ENCODE results near the gene CYB5R3. TPM values are rescaled to one million over a fixed set of nuclear protein-coding genes. Genes with fewer than 3 reads are reported as not detected.

The CYB5R3 gene
- polyA plus RNA-seq, 2 of the 4 experiments (the other 2 are of a cell fraction) = 30.8 to 51.8 TPM

DNA sequence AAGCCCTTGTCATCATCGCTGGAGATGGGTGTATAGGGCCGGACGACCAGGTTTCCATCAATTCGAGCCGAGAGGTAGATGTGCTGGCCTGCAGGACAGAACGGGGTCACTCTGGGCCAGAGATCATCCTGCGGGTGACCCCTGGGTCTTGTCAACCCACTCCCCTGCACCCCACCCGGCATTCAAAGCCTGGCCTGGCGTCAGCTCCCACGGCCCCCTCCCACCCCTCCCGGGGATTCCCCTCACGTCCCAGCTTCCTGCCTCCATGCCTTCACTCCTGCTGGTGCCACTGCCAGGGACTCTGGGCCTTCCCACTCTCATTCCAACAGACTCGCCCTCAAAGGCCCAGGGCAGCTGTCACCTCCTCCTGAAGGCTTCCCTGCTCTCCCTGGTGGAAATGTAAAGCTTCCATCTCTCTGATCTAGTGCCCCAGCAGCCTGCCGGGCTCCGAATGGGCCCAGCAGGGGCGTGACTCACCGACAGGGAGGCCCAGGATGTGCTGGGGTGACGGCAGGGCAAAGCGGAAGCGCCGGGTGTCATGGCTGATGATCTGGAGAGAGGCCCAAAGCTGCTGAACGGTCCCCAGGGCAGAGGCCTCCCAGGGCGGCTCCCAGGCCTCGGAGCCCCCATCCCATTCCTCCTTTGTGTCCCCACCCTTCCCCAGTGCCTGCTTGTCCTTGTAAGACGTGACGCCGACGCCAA, 18.1 kb downstream of the CYB5R3 start:
- no peak overlapping the region for H3K4me2 ChIP-seq
- H3K27ac ChIP-seq = no peak overlapping the region
- ChIA-PET CTCF (interaction anchor here (0.8 to 4.3 kb wide), 2 partner anchors 9 to 16 kb away, joined by 4 to 42 read pairs; no protein-coding TSS in a partner anchor), POLR2A (no interaction called here)
- H3K9me3 ChIP-seq = no peaks in the 10 kb centered on the region
- no peak for DNase-seq (ENCODE audit: low read depth in 1 of 2, low spot score in 1 of 2)
- H3K4me3 ChIP-seq = no peak overlapping the region
- 90% methylated on average over 18 of the region's 28 CpGs for WGBS (ENCODE audit: missing lambda C conversion rate)
- TF ChIP-seq NR3C1 (IDR thresholded peaks at IDR 0.05) (no peak), ZFP36 (IDR thresholded peaks at IDR 0.05; ENCODE audit: borderline replicate concordance, partially characterized antibody) (no peak), CHD4 (IDR thresholded peaks at IDR 0.05; ENCODE audit: borderline replicate concordance) (no peak), TP53 (CRISPR knock-in tag; IDR thresholded peaks at IDR 0.05) (no peak), MAX (IDR thresholded peaks at IDR 0.05) (no peak), BCL3 (IDR thresholded peaks at IDR 0.05) (no peak), HEYL (CRISPR knock-in tag; IDR thresholded peaks at IDR 0.05) (no peak), FOSL2 (IDR thresholded peaks at IDR 0.05) (no peak), FOSL2 (CRISPR knock-in tag; IDR thresholded peaks at IDR 0.05) (no peak), KDM1A (IDR thresholded peaks at IDR 0.05; ENCODE audit: low read depth) (no peak), POLR2AphosphoS2 (conservative IDR thresholded peaks at IDR 0.05; ENCODE audit: low read length) (no peak), HOXB13 (CRISPR knock-in tag; IDR thresholded peaks at IDR 0.05; ENCODE audit: low read depth) (no peak), TFCP2L1 (CRISPR knock-in tag; IDR thresholded peaks at IDR 0.05) (no peak), ZNF302 (CRISPR knock-in tag; IDR thresholded peaks at IDR 0.05) (no peak), BHLHE40 (IDR thresholded peaks at IDR 0.05; ENCODE audit: low read depth, low read length) (no peak), HOXA7 (CRISPR knock-in tag; IDR thresholded peaks at IDR 0.05) (no peak), RARB (CRISPR knock-in tag; IDR thresholded peaks at IDR 0.05) (no peak)
- TF ChIP-seq, protein P1, sequence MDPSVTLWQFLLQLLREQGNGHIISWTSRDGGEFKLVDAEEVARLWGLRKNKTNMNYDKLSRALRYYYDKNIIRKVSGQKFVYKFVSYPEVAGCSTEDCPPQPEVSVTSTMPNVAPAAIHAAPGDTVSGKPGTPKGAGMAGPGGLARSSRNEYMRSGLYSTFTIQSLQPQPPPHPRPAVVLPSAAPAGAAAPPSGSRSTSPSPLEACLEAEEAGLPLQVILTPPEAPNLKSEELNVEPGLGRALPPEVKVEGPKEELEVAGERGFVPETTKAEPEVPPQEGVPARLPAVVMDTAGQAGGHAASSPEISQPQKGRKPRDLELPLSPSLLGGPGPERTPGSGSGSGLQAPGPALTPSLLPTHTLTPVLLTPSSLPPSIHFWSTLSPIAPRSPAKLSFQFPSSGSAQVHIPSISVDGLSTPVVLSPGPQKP (IDR thresholded peaks at IDR 0.05; ENCODE audit: low read depth, low read length) = no peak
- TF ChIP-seq, protein P2, sequence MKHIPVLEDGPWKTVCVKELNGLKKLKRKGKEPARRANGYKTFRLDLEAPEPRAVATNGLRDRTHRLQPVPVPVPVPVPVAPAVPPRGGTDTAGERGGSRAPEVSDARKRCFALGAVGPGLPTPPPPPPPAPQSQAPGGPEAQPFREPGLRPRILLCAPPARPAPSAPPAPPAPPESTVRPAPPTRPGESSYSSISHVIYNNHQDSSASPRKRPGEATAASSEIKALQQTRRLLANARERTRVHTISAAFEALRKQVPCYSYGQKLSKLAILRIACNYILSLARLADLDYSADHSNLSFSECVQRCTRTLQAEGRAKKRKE (CRISPR knock-in tag; IDR thresholded peaks at IDR 0.05; ENCODE audit: low read depth) = no peak
- ATAC-seq = no peak
- FAIRE-seq = no peak
- H3K4me1 ChIP-seq = peaks cover 13% of the 10 kb centered on the region

DNA sequence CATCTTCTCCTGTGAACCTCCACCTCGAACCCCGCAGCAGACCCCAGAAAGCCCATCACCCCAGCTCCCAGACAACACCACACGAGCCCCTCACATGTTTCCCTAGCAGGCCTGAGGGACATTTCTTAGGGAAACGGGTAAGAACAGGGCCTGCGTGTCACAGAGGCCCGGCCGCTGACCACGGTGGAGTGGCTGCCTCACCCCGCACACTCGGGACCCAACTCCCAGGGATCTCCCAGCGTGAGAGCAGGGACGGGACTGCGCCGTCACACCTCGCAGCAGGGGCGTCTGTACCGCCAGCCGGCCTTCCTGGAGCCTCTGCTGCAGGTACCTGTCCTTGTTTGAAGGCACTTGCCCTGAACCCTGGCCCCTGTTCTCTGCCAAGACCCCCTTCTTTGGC, 19.0 kb downstream of the CYB5R3 start:
- FAIRE-seq (no peak), ATAC-seq (no peak), DNase-seq (ENCODE audit: low read depth in 1 of 2, low spot score in 1 of 2) (no peak)
- Histone ChIP-seq H3K9me3 (no peaks in the 10 kb centered on the region), H3K4me3 (no peak overlapping the region), H3K27ac (no peak overlapping the region), H3K4me2 (no peak overlapping the region), H3K4me1 (peaks cover 5% of the 10 kb centered on the region)
- 94% methylated on average over 7 of the region's 18 CpGs for WGBS (ENCODE audit: missing lambda C conversion rate)
- ChIA-PET CTCF (interaction anchor here (1.0 kb wide), 1 partner anchor 9 kb away, joined by 7 read pairs; no protein-coding TSS in a partner anchor), POLR2A (no interaction called here)
- no peak for TF ChIP-seq FOXS1 (CRISPR knock-in tag; IDR thresholded peaks at IDR 0.05)
- TF ChIP-seq ZSCAN20 (CRISPR knock-in tag; IDR thresholded peaks at IDR 0.05) = no peak
- no peak for TF ChIP-seq HOXB5 (CRISPR knock-in tag; IDR thresholded peaks at IDR 0.05)
- no peak for TF ChIP-seq PBX3 (IDR thresholded peaks at IDR 0.05)
- no peak for TF ChIP-seq SMC3 (IDR thresholded peaks at IDR 0.05)
- no peak for TF ChIP-seq EHMT2 (IDR thresholded peaks at IDR 0.05; ENCODE audit: low read depth)
- TF ChIP-seq, protein P2 (CRISPR knock-in tag; IDR thresholded peaks at IDR 0.05; ENCODE audit: low read depth) = no peak
- TF ChIP-seq EP300 (IDR thresholded peaks at IDR 0.05) = no peak
- no peak for TF ChIP-seq CBX2 (IDR thresholded peaks at IDR 0.05; ENCODE audit: borderline replicate concordance, low read depth)
- TF ChIP-seq USF2 (IDR thresholded peaks at IDR 0.05) = no peak
- no peak for TF ChIP-seq JUNB (IDR thresholded peaks at IDR 0.05)
- TF ChIP-seq POLR2AphosphoS2 (conservative IDR thresholded peaks at IDR 0.05; ENCODE audit: low read length) = no peak
- TF ChIP-seq CTCF (IDR thresholded peaks at IDR 0.05) = no peak
- no peak for TF ChIP-seq SREBF2 (IDR thresholded peaks at IDR 0.05)
- TF ChIP-seq HDAC2 (IDR thresholded peaks at IDR 0.05) = no peak
